Kidney capillary endothelial cell (primary cell): Measurements from ENCODE around the gene REXO1.

Source experiments
- DNase-seq: peaks from one replicate; pipeline ENCODE4 v3.0.0-alpha.2; 2018; ENCODE audit warnings: low spot score

Gene REXO1

DNA sequence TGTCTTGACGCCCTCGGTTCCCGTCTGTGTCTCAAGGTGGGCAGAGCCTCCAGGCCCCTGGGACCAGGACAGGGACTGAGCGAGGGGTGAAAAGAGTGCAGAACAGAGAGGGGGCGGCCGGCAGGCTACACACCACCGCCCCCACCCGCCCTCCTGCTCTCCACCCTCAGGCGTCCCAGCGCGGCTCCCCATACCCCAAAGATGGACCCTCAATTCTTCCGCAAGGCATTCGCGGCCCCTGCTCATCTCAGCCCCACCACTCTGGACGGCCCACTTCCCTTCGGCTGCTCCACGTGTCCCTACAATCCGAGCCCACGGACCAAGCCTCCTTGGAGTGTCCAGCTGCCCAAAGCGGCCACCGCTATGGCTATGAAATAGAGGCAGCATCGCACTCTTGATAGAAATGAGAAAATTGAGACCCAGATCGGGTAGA, 13.3 kb upstream of the REXO1 start:
- no peak for DNase-seq

DNA sequence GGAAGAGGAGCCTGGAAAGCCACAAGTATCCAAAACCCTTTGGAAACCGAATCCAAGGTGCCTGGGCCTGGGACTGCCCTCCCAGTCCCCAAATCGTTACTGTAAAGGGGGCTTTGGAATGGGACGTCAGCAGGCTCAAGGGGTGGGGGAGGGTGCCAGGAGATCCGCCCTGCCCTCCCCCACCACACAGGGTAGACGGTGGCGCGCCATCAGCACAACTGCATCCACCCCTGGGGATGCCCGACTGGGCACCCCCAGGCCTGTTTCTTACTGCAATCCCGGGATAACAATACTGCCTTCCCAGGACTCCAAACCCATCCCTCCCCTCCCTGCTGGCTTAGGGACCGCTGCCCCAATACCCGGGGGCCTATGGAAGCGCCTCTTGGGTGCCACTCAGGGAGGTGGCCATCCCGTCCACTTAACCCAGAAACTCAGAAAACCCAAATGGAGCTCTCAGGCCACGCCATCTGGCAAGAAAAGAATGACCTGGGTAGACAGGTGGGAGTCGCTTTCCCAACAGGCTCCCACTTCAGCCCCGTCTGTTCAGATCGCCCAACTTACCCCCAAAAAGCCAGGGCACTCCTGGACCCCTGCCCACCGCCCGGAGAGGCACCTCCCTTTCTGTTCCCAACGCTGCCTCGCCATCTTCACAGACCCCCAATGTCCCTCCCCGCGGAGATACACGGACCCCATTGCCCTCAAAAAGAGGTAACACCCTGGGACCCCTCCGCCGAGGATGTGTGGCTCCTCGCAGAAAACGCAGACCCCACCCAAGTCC, 12.7 kb upstream of the REXO1 start:
- no peak for DNase-seq

DNA sequence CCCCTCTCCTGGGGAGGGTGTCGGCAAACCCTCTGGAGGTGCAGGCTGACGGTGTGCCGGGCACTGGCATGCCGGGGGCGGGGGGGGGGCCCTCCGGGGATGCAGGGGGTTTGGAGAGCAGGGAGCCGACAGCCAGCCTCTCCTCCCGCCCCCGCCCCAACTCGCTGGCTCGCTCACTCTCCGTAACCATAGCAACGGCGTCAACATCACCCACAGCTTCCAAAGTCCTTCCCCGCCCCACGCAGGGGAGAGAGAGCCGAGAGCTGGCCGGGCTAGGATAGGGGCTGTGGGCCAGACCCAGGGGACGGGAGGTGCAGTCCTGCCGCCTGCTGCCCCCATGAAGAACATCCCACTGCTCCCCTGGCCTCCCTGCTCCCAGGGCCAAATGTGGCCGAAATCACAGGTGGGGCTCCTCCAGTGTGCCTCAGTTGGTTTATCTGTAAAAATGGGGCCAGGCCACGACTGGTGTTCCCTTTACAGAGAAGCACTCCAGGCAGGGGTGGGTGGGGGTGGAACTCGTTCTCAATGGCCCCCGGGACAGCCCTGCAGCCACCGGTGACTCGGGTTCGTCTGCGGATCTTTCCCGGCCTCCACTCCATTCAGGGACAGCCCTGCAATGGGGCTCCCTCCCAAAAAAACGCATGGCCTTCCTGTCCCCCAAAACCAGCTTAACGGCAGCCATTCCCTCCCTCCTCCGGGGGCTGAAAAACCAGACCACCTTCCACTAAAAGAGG, 11.9 kb upstream of the REXO1 start:
- DNase-seq = no peak

DNA sequence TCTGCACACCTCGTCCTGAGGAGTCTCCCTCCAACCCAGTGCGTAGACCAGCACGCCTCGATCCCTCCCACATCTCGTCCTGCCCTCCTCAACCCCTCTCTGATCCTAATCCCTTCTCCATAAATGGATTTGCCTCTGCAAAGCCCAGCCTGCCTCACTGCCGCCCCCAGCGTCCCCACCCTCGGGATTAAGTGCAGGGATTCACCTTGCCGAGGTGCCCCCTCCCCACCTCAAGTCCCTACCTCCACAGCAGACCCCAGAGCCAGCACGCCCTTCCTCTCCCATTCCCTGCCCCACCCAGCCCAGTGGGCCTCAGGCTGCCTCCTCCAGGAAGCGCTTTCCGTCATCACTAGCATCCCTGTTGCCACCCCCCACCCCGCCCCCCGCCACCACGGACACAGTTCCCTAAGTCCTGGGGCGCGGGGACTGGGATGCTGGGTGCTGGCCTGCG, 11.1 kb upstream of the REXO1 start:
- DNase-seq = no peak

DNA sequence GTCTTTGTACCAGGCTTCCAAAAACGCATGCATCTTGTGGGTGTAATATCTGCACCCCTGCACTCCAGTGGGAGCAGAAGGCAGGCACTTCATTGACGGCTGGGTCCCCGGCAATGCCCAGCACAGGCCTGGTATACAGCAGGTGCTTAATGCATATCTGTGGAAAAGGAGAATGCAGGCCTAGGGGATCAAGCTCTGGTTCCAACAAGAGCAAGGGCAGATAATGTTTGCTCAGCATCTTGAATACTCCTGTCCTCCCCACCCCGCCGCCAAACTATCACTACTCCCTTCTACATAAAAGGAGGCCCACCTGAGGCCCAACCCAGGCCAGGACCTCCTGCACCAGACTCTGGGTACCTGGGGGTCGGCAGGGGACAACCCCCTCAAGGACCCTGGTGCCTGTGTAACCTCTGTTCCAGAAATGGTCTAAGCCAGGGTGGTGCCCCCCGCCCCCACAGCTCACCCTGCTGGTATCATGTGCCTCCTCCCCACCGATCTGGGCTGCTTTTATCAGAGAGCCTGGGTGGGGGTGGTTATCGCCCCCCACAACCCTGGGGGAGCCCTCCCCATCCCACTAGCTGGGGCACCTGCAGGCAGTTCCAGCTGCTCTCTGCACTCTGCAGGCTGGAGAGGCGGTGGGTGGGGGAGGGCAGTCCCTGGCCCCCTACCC, 10.3 kb upstream of the REXO1 start:
- DNase-seq = no peak

DNA sequence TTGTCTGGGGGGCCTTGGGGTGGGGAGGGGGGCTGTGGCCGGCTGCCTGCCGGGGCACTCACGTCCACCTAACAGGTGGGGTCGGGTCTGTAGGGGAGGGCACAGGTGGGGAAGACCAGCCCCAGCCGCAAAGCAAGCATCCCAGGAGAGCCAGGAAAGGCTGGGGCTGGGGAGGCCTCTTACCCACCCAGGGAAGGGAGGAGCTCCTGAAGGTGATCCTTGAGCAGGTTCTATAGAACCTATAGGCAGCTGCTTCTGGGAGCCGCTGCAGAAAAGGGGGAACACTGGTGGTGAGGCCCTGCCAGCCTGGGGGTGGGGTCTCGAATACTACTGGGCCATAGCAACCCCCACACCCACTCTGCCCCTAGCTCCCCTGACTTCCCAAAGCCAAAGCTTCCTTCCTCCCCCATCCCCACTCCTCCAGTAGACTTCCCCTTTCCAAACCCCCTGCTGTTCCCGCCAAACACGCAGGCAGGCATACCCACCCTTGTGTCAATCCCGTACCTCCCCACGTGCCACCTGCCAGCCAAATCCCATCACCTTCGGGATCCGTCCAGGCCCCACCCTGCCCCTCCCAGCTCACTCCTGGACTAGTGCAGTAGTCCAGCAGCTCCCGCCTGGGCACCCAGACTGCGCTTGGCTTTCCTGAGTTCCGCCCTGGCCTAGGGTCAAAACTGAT, 9.5 kb upstream of the REXO1 start:
- DNase-seq = no peak

DNA sequence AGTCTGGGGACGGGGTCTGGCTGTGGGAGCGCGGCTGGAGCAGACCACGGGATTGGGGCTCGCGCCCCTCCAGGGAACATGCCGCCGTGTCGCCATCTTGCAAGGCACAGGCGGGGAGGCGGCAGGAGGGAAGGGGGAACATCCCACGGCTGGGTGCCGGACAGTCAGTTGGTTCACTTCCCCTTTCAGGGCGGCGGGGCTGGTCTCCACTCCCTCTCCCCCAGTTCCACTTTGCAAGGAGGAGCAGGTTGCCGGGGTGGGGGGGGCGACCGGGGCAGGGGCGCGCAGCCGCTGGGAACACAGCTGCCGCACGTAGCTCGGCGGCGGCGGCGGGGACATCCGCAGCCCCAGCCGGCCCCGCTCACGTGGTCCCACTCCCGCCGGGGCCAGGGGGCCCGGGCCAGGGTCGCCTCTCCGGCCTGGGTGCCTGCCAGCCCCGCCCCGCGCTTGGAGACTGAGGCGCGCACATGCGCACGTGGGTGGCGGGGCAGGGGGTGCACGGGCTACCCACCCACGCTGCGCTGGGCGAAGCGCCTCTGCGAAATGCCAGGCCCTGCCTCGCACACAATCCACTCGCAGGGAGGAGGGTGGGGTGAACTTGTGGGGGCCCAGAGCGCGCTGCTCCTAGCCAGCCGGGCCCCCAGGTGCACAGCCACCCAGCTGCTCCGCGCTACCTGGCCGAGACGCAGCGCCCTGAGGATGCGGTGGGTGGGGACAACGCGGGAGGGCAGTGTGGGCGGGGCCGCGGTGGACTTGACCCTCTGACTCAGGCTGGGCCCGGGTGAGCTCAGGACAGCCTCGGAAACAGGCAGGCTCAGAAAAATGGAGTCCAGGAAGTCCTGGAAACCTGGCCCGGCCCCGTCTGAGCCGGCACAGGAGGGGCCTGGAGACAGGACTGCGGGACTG, 8.7 kb upstream of the REXO1 start:
- peak; percentile 87 for DNase-seq

DNA sequence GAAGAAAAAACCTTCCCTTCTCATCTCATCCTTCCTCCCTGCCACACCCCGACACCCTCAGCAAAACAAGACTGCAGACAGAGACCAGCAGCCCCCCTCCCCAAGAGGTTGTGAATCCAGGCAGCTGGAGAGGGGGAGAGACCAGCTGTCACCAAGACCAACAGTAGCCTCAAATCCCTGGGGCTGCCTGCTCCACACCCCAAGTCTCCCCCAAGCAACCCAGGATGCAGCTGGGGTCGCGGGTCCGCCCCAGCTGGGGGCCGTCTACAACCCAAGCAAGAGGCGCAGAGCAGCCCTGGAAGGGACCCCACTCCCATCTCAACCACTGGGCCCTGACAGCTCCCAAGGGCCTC, 8.0 kb upstream of the REXO1 start:
- no peak for DNase-seq

DNA sequence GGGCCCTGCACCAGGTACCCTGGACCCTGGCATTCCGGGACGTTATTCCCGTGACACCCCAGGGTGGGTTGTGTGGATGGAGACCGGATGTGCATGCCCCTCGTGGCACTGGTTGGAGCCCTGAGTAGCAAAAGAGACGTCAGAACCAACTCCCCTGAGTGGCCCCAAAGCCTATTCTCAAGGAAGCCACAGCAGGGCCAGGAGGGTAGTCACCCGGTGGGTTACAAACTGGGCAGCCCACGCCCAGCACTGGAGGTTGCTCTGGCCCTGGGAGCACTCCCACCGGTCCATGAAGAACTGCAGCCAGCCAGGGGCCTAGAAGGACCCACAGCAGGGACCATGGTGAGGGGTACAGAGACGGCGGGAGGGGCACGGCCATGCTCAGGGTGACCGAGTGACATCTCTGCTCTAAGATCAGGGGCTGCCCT, 7.6 kb upstream of the REXO1 start:
- DNase-seq = no peak

DNA sequence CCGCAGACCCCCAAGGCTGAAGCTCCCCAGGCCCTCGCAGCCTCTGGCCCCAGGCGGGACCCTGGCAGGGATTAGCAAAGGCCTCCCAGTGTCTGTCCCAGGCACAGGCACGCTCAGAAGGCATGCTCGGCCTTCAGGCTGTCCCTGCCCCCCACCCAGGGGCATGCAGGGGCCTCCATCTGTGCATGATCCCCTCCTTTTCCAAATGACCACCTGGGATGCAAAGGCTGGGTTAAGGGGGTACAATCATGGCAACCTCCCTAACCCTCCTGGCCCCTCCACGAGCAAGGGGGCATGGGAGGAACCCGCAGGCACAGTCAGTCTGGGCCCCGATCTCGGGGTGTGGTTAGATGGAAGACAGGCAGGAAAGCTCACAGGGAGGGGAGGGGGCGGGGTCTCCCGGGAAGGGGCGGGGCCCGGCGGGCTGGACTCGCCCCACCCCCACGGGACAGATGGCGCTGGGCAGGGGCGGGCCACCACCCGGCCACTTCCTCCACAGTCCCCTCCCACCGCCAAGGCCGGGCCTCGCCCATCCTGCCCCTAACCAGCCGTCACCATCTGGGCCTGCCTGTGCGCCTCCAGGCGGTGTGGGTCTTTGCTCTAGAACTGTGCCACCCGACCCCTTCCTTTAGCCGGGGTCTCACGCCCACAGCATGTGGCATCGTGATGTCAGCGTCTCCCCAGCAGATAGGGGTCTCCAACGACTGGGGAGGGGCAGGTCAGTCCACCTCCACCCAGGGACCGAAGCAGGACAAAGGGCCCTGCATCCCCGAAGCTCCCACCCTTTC, 7.0 kb upstream of the REXO1 start:
- DNase-seq = peak; percentile 90

DNA sequence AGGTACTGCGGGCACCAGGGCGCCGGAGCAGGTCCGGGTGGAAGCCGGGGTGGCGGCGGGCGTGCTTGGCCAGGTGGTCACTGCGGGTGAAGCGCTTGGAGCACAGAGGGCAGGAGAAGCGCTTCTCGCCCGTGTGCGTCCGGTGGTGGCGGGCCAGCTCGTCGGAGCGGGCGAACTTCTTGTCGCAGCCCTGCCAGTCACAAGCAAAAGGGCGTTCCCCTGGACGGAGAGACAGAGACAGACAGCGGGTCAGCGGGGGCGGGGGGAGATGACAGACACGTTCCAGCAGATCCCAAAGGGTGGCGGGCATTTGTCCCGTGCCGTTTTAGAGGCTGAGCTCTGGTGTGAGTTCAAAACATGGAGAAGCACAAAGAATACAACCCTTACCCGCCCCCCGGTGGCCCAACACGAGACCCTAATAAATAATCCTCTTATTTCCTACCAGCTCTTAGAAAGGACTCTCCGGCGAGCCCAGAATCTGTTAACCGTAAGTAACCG, 6.3 kb upstream of the REXO1 start:
- DNase-seq = no peak

DNA sequence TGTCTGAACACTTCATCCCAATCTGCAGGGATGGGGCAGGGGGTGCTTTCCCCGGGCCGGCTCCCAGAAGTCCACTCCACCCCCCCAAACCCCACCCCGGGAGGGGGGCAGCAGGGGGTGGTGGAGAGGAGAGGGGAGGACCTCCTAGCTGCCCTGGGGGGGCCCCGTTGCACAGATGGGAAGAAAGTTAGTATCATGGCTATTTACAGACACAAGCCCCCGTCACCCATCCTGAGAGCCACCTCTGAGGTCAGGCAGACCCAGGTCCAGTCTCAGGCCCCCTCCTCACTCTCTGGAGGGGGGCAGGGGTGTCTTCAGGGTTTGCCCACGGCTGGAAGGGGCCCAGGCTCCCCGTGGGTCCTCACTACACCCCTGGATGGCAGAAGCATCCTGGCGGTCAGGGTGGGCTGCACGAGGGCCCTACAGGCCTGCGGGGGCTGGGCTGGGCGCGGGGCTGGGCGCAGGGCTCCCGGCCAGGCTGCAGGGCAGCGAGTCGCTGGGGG, 5.8 kb upstream of the REXO1 start:
- DNase-seq = no peak

DNA sequence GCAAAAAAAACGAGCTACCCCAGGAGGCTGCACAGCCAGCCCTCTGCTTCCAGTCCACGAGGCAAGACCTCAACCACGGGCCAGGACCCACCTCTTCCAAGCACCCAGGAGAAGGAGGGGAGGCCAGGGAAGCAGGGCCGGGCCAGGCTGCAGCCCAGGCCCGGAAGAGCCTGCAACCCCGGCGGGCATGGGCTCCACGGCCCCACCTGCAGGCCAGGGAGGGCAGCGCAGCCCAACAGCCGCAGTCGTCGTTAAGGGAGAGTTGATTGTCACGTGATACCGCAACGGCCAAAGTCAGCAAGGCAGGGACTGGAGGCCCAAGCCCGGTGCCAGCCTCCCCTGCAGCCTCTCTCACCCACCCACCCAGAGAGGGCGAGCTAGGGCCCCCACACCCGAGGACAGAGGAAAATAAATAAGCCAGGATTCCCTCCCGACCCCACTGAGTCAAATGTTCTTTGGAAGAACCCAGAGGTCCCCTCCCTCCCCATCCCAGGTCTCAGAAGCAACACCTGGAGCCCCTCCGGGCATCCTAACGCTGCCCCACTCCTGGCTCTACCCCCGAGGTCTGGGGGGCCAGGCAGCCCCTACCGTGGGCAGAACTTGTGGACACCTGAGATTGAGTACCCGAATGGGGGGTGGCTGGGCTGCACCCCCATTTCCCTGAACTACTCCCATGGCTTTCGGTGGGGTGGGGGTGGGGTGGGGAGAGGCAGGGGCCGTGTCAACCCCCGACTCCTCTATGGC, 5.2 kb upstream of the REXO1 start:
- no peak for DNase-seq

DNA sequence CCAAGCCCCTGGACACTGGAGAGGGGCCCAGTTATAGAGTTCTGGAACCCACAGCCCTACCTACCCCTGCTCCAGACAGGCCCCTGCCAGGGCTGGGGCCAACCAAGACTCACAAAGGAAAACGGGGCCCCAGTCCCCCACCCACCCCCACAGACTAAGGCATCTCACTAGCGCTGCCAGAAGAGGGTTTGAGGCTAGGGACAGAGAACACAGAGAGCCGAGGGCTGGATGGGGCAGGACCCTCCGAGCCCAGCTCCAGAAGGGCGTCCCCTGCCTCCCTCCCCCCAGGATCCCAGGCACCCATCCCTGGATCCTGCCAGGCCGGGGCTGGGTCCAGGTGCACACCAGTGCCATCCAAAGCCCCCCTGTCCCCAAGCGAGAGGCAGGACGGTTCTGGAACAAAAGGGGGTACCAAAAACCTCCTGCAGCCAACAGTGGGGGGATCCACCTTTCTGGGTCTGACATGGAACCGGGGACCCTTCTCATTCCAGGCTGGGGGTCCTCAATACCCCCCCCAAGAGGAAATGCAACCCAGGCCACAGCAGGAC, 4.4 kb upstream of the REXO1 start:
- DNase-seq = no peak

DNA sequence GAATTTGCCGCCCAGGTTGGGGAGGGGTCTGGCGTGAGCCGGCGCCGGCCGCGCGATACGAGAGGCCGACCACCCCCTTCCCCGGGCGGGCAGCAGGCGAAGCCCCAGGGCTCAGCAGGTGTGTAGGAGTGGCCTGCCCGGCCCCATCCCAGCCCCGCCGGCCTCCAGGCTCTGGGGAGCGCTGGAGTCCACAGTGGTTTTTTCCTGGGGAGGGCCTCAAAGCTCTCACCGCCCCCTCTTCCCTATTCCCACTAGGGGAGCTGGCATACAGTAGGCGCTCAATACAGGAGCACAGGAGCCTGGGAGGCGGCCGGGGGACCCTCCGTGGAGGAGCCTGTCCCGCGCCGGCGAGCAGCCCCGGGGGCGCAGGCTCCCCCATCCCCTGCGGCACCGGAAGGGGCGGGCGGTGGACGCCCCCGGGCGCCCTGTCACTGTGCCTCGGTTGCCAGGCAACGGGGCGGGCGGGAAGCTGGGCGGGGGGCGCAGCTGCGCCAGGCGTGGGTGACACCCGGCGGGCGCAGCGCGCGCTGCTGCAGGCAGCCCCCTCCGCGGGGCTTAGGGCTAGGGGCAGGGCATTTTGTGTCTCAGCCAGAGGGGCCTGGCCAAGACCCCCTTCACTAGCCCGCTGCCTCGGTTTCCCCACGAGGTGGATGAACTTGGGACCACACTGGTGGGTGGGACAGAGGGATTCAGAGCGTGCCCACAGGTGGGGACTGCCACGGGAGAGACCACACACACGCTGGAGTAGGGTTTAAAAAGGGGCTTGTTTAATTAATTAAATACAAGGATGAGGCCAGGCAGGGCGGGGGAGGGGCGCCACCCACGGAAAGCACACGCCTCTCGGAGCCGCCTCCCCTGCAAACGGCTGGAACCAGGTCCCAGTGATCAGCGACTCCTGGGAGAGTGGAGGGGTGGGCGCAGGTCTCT, 3.6 kb upstream of the REXO1 start:
- DNase-seq = no peak

DNA sequence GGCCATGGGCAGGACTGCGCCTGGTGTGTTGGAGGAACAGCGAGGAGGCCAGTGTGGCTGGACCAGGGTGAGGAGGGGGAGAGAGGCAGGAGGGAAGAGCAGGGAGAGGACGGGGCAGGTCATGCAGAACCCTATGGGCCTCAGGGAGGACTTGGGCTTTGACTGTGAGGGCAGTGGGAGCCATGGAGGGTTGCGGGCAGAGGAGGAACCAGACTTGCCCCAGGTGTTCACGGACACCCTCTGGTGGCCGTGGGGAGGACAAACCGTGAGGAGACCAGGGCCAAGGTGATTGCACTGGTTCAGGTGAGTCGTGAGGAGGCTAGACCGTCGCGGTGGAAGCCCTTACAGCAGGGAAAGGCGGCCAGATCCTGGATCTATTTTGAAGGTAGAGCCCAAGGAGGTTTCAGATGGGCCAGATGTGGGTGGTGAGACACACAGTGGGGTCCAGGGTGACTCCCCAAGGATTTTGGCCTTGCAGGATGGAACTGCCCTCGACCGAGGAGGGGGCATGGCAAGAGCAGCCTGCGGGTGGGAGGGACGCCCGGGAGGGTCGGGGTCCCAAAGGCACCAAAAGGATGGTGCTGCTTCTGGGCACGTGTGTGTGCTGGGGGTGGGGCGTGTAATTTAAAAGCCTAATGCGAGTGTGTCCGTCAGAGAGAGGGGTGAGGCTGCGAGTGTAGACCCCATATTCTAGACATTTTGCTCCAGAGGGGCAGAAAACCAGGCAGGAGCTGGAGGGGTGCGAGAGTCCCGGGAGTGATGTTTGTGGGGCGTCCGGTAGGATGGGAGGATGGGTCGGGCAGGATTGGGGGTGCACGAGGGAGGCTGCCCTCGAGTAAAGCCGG, 2.7 kb upstream of the REXO1 start:
- DNase-seq = no peak

DNA sequence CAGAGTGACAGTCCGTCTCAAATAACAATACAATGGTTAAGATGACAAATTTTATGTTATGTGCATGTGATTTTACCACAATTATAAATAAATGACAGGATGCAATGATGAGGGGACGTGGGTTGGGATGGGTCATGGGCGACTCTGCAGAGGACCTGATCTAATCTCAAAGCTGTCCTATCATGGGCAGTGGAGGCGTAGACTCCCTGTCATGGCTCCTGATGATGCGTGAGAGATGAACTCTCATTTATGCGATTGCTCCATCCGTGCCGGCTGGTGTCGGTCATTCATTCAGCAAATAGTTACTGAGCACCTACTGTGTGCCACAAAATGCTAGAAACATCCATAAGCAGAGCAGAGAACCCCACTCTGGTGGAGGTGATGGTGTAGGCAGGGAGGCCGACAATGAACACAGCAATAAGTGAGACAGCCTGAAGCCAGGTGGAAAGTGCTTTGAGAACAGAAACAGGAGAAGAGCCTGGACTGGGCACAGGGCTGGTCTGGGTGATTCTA, 1.7 kb upstream of the REXO1 start:
- no peak for DNase-seq
